DMS53 treated with DMSO at 0.1 percent for 48 hours (cell line): ENCODE data around the gene SPRR2B.
"Not testable (repeated sequence)": the region's sequence is repeated elsewhere in the genome, so short reads cannot be mapped to it uniquely, and the experiment has no call there.

Experiments
- DNase-seq: peaks from one replicate; lab custom pipeline; 2025; ENCODE audit not compliant: unreplicated experiment; lab: John Stamatoyannopoulos, UW

SPRR2B gene

DNA sequence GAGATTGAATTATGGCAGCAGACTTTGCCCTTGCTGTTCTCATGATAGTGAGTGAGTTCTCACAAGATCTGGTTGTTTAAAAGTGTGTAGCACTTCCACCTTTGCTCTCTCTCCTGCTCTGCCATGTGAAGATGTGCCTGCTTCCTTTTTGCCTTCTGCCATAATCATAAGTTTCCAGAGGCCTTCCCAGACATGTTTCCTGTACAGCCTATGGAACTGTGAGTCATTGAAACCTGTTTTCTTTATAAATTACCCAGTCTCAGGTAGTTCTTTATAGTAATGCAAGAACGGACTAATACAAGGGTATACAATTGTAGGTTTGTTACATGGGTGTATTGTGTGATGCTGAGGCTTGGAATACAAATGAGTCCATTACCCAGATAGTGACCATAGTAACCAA lies 36.2 kb downstream of the SPRR2B start:
- DNase-seq: no peak

DNA sequence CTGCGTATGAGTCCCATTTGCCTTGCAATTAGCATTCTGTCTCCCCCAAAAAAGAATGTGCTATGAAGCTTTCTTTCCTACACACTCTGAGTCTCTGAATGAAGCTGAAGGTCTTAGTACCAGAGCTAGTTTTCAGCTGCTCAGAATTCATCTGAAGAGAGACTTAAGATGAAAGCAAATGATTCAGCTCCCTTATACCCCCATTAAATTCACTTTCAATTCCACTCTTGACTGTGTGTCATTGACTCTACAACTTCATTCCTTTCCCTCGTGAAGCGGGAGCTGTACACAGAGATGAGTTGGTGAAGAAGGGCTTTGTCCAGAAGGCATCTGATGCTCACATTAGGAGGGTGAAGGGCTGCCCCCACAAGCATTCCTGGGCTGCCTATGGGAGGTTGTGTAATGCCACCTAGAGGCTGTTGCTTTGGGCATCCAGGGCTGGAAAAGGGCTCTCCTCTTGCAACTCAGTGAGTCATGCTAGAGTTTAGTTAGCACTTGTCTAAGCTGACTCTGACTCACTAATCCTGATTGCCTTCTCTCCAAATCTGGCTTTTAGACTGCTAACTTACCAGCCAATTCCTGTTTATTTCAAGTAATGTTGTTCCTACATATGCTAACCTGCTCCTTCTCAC lies 38.6 kb downstream of the SPRR2B start:
- no peak for DNase-seq

DNA sequence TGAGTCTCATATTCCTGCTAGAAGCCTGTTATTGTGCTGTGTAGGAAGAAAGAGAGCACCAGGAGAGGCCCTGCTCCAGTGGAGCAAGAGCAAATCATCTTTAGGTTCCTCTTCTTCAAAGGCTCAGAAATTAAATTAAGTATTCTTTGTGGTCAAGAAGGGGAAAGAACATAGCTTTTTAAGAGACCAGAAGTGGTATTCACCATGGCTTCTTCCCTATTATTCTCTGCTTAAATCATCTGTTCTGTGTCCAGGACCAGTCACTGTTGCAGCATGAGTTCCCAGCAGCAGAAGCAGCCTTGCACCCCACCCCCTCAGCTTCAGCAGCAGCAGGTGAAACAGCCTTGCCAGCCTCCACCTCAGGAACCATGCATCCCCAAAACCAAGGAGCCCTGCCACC lies 39.3 kb downstream of the SPRR2B start:
- no peak for DNase-seq

GRCh38 chr1:153030895-153031294 lies 40.5 kb downstream of the SPRR2B start, which contains the start of gene SPRR1B:
Gene SPRR1B (plus strand): TSS chr1:153031203. CDS start chr1:153032346, 1,143 bp downstream.
- no peak for DNase-seq

DNA sequence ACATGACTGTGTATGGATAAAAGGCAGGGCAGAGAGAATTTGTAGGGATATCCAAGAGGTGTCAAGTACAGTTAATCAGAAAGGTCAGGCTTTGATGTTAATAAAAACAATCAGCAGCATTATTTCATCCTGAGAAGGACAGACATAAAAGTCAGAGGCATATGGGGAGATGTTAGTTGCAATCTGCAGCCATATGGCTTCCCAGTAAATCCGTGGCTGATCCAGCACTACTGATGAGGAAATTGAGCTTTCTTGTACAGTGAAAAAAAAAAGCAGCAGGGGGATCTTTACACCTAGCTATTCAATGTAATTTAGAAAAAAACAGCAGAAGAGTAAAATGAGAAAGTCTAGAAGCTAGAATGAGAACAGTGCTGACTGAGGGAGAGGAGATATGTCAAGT lies 42.6 kb downstream of the SPRR2B start:
- no peak for DNase-seq

GRCh38 chr1:153025797-153026196 lies 45.6 kb downstream of the SPRR2B start:
- DNase-seq: no peak

GRCh38 chr1:153024413-153024812 lies 47.0 kb downstream of the SPRR2B start:
- no peak for DNase-seq

DNA sequence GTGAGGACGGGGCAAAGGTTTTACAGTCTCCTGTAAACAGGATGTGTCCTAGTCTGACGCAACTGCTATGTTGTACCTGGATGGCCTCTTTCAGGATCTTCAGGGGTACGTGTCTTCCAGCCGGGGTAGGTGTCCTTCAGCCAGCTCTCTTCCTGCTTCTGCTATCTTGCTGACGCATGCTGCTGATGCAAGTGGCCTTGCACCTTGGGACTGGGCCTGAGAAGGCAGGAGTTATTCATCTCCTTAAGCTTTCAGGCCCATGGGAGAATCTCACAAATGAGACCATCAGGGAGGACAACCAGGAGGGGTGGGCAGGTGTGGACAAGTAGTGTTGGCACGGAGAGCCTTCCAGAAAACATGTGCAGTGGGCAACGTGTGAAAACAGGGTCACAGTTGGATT lies 48.3 kb downstream of the SPRR2B start:
- no peak for DNase-seq

DNA sequence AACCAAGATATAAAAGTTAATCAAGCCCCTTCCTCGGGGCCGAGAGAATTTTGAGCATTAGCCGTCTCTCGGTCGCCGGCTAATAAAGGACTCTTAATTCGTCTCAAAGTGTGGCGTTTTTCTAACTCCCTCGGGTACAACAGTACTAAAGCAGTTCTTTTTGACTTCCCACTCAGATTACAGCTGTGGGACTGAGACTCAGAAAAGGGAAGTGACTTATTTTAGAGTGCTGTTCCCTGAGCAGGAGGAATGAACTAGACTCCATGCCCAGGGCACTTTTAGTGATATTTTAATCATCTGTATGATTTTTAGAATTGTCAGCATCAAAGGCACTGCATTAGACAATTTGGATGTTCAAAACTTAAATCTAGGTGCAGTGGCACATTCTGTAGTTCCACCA lies 49.1 kb downstream of the SPRR2B start:
- DNase-seq: not testable (repeated sequence)

- DNase-seq: not testable (repeated sequence)
Observed at GRCh38 chr1:153021829-153022228, 49.6 kb downstream of the SPRR2B start.
